Activated gamma-delta T cell treated with Interleukin-2 at 50 U/mL for 16 hours (primary cell): ENCODE measurements around the gene ATP13A3.

Source experiments
- DNase-seq: peaks from one replicate; pipeline ENCODE4 v3.0.0-alpha.2; 2020

Gene ATP13A3

DNA sequence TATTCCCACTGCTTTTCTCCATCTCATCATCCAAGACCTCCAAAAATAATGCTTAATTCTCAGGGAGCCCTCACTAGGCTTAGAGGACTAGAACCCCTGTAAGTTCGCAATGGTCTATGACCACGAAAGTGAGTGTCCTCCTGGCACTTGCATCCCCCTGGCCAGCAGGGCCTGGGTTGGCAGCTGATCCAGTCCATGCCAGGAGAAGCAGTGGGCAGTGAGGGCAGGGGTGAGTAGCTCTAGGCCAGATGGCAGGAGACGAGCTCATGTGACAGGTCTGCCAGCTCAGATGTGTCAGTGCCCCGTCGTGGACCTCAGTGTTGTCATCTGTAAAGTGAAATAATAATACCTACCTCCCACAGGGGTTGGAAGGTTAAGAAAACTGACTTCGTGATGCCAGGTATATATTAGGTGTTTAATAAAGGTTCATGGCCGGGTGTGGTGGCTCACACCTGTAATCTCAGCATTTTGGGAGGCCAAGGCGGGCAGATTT lies 98.8 kb downstream of the ATP13A3 start:
- DNase-seq: no peak

DNA sequence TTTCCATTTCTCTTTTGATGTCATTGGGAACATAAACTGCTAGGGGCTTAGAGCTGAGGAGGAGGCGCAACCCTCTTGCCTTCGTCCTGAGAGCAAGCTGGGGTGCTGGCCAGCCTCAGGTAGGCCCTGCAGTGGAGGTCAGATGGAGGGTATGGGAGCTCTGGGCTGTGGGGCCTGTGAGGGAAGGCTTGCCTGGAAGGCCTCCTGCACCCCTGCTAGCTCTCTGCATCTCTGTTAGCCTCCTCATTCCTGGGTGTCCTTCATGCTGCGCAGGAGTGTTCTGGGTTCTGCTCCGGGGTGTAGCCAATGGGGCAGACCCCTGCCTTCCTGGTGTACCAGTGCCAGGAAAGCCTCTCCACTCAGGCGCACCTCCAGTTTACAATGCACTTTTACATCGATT lies 99.5 kb downstream of the ATP13A3 start:
- DNase-seq: no peak

DNA sequence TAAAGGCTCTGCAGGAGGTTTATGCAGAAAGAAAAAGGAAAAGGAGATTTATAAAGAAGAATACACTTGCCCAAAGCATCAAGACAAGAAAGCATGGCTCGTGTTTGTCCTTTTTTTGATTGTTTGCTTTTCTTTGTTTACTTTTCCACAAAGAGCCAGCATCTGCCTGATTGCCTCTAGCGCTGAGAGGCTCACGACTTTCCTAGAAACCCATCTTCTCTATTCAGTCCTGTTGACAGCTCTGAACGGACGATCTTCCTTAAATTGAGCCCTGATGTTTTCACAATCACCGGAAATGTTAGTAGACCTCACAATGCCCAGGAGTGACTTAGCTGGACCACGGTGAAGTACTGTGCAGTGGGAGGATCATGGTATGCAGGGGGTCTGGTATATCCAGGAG lies 100.2 kb downstream of the ATP13A3 start:
- no peak for DNase-seq

DNA sequence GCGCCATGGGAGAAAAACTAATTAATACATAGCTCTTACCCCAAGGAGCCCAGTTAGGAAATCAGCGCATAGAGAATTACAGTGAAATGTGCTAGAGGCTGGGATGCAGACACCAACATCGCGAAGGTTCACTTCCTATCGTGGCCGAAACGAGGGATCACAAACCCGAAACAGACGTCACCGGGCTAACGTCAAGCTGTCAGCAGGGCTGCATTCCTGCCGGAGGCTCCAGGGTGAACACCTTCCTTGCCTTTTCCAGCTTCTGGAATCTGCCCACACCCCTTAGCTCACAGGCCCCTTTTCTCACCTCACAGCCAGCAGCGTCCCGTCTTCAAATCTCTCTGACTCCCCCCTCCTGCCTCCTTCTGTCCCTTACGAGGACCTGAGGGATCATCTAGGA lies 100.7 kb downstream of the ATP13A3 start:
- DNase-seq: no peak

DNA sequence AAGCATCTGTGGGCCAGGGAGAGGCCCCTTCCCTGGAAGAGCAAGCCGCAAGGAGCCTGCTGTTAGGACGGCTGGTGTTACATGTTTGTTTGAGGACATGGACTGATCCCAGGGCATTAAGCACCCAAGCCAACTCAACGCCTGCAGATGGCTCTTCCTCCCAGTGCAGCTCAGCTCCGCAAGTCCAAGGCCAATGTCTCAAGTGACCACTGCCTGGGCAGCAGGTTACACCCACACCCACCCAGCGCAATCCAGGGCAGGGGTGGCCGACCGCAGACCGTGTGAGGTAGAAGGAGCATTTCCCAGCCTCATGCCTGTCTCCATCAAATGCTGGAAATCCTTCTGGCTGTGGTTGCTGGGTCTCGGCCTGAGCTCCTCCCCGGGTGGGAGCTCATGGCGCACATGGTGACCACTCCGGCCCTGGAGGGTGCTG lies 102.2 kb downstream of the ATP13A3 start:
- no peak for DNase-seq

DNA sequence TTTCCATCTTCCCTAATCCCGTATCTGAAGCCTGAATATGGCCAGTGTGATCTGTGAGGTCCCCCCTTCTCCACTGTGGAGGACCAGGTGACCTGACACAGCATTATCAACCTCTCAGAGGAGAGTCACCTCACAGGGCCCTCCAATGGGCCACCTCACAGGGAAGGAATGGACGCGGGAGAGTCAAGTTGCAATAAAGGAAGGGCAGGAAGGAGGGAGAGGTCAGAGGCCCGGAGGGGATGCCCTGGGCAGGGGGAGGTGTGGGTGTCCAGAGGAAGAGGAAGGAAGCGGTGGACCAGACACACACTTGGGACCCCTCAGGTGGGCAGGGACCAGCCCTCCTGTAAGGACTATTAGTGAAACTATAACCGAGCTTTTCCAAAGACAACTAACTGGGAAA lies 102.6 kb downstream of the ATP13A3 start:
- no peak for DNase-seq

DNA sequence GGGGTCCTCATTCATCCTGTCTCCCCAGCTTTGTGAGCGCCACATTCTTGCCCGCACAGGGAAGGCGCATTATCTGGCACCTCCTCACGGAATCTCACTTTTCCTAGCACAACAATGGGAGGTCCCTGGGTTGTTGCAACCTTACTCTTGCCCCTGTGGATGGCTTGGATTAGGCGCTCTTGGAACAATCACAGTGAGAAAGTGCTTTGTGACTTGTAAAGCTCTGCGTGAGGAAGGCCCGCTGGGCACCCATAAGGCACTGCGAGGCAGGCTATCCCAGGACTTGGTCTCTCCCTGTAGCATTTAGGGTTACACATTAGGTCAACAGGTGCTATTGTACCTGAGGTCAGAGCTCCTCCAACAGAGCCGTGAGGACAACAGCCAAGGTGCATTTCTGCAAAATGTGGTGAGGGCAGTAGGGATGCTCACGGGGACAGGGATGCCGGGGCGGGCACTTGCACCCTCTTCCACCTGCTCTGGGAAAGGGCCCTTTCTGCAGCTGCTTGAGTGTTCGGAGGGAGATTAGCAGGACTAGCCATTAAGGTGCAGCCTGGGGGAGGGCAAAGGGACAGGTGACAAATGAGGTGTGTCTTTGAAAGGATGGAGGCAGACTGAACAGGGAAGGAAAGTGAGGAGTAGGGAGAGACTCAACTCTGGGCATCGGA lies 103.4 kb downstream of the ATP13A3 start:
- no peak for DNase-seq

DNA sequence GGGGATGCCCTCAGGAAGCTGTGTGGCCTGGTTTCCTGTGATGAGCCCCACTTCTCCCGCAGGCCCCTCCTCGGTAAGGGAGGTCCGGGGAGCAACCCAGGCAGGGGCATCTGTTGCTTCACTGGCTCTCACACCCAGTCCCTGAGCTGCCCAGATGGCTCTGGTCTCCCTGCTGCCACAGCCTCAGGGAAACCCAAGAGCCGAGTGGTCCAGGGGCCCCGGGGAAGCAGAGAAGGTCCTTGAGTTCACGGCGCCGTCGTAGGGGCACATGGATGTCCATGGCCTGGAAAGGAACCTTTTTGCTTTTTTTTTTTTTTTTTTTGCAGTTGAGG lies 103.9 kb downstream of the ATP13A3 start:
- no peak for DNase-seq

DNA sequence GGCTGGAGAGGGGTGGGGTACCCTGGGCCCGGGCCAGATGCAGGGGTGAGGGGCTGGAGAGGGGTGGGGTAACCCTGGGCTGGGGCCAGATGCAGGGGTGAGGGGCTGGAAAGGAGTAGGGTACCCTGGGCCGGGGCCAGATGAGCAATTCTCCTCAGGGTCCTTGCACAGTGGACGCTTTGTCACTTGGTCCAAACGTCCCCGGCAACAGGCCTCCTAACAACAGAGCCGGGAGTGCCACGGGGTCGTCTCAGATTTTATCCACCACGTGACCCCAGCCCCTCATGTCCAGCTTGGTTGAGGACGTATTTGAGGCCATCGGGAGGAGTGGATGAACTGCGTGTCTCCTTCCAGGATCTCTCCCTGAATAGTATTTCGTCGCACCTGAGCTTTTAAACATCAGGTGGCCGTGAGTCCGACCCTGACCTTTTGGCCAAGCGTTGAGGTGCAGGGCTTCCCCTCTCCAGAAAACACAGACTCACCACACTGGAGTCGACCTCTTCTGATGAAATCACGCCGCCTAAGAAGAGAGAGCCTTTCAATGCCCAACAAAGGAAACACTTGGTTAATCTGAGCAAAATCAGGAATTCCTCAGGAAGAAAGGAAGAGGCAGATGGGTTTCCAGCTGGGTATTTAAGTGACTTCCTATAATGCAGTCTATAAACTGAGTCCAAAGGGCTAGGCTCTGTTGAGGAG lies 104.5 kb downstream of the ATP13A3 start:
- no peak for DNase-seq

DNA sequence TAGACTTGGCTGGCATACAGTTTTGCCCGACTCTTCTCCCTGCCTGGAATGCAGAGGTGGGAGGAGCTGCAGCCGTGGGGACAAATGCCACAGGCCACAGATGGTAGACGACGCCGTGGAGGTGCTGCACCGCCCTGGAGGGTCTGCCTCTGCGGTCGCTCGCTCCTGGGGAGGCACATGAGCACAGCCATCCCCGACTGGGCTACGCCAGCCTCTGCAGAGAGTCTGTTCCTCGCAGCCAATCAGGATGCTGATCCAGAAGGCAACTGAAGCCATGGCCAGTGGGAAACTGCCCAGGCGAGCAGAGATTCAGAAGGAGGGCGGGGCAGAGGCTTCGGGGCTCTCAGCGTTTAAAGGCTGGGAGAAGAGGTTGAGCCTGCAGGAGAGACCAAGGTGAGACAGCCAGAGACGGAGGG lies 105.3 kb downstream of the ATP13A3 start:
- DNase-seq: no peak

DNA sequence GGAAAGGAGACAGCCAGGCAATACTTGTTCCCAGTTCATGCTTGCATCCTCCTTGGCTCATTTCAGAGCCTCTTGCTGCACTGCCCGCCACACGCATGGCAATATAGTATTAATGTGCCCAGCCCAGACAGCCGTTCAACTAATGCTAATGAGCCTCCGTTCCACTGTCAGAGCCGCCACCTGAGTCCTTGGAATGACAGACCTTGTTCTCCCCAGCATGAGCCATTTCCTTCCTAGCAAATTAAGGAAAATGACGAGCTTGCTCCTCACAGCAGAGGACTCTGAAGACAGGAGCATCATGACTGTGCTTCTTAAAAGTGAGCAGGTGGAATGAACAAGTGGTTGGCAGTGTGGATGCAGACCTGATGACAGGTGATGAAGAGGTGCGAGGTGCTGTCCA lies 106.5 kb downstream of the ATP13A3 start:
- DNase-seq: no peak

DNA sequence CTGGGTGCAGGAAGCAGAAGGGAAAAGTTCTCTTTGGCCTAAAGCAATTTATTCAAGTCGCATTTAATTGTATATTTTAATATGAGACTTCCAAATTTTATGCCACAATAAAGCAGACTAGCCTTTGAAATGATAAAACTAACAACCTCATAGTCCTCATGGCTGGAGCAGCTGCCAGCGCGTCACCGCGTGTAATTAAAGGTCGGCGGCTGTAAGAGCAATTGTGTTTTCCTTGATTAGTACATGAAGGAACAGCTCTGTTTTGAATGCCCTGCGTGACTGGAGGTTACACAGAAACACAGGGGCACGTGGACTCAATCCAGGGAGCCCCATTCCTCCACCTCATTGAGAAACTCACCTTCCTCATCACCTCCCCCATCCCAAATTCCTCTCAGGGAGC lies 107.2 kb downstream of the ATP13A3 start:
- no peak for DNase-seq

DNA sequence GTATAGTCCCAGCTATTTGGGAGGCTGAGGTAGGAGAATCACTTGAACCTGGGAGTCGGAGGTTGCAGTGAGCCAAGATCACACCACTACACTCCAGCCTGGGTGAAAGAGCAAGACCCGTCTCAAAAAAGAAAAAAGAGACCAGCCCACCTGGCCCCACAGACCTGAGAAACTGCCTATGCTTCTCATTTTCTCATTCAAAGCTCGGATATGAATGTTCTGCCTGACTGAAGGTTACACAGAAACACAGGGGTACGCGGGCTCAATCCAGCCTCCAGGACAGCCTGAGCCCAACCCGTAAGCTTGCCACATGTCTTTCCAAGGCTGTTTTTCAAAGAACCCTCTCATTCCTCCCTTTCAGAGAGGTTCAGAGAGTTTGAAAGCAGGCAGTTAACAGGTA lies 107.6 kb downstream of the ATP13A3 start:
- no peak for DNase-seq

DNA sequence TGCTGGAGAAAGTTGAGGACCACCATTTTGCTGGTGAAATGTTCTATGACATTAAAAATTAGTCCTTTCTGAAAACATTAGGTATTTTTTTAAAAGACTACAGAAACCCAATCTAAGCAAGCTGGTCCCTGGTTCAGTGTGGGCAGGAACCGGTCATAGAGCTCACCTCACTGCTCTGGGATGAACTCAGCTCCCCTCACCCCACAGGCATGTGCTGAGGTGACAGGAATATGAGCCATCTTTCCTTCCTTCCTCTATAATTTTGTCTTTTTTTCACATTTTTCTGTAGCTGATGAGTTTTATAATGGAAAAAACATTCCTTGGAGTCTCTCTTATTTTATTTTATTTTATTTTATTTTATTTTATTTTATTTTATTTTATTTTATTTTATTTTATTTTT lies 109.1 kb downstream of the ATP13A3 start:
- no peak for DNase-seq

DNA sequence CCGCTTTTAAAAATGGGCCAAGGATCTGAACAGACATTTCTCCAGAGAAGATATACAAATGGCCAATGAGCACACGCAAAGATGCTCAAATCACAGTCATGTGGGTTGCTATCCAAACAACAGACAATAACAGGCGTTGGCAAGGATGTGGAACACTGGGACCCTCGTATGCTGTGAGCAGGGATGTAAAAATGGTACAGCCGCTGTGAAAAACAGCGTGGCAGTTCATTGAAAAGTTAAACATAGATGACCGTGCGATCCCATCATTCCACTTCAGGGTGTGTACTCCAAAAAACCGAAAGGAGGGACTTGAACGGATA lies 110.6 kb downstream of the ATP13A3 start:
- DNase-seq: no peak

DNA sequence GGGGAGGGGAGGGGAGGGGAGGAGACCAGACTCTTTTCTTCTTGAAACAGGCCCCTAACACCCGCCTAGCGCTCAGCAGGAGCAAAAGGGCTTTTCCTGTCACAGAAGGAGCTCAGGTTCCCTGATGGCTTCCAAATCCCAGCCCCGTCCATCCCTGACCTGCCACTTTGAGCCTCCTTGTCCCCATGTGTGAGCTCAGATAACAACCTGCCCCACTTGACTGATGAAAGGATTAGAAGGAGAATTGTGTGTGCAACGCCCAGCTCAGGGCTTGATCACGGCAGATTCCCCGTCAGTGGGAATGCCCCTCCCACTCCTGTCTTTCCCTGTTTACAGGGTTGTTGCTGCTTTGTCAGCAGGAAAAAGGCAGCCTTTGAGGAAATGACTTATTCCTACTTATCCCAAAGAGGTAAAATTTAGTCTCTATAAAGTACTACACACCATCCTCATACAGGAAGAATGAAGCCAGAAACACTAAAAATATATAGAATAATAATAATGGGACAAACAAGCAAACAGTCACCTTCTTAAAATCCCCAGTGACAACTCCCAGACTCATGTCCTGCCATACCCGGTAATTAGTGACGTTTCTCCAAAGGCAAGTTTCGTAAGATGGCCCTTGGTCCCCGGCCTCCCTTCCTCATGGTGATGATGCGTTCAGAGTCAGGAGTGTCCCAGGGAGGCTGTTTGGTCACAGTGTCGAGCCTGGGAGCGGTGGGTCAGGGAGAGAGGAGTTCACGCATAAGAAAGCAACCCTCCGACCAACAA lies 111.1 kb downstream of the ATP13A3 start:
- DNase-seq: no peak

DNA sequence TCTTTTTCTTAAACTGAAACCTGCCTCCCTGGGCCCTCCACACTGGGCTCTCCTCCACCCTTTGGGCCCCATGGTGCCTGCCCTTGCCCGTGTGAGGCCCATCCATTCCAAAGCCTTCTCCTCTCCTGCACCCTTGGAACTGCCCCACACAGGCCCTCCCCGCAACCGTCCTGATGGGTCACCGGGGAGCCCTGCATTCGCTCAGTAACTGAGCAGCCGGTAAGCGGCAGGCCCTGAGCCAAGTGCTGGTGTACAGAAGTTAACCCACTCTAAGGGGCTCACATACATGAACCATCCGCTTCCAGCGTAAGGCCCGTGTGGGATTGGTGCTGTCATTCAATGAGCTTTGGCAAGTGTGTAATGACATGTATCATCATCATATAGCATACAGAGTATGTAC lies 111.9 kb downstream of the ATP13A3 start:
- DNase-seq: no peak

DNA sequence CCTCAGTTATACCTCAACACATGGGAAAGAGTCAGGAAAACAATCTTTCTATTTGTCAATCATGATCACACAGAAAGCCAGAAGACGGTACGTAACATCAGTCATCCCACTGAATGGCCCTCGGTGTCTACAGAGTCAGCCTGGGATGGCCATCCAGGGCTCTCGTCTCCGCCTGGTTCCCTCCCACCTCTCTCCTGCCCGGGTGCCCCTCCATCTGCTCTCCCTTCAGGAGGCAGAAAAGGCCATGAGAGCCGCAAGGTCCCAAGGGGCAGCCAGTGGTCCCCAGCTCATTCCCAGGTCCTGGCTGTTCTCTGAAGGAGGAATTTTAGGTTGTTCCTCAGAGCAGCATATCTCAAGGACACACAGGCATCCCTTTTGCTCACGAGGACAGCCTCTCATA lies 112.9 kb downstream of the ATP13A3 start:
- DNase-seq: no peak

DNA sequence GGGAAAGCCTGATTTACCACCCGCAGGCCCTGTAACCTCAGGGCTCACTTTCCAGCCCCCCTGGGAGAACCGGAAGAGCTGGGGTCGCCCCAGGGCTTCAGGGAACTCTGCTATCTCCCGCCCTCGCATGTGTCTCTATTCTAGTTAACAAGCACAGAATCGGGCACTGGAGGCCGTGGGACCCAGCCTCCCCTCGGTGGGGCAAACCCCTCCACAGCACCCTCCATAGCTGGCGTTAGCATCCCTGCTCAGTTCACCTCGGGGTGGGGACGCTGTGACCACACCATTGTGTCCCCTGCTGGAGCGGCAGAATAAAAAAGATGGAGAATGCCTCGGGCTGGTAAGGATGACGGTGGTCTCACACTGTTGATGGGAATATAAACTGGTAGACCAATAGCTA lies 113.8 kb downstream of the ATP13A3 start:
- DNase-seq: no peak

DNA sequence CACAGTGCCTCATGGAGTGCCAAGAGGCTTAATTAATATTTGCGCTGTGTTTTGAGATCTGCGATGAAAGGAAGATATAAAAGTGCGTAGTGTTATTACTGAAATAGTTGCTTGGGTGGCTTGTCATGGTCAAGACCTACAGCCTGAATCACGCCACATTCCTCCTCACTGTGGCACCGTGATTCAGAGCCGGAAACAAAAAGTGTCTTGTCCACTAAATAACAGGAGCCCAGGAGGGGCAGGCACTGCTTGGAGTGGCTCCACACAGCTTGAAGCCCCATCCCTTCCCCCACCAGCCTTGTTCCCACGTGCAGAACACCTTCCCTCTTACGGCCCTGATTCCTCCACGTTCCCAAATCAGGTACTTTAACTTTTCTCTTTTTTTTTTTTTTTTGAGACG lies 116.0 kb downstream of the ATP13A3 start:
- DNase-seq: no peak

DNA sequence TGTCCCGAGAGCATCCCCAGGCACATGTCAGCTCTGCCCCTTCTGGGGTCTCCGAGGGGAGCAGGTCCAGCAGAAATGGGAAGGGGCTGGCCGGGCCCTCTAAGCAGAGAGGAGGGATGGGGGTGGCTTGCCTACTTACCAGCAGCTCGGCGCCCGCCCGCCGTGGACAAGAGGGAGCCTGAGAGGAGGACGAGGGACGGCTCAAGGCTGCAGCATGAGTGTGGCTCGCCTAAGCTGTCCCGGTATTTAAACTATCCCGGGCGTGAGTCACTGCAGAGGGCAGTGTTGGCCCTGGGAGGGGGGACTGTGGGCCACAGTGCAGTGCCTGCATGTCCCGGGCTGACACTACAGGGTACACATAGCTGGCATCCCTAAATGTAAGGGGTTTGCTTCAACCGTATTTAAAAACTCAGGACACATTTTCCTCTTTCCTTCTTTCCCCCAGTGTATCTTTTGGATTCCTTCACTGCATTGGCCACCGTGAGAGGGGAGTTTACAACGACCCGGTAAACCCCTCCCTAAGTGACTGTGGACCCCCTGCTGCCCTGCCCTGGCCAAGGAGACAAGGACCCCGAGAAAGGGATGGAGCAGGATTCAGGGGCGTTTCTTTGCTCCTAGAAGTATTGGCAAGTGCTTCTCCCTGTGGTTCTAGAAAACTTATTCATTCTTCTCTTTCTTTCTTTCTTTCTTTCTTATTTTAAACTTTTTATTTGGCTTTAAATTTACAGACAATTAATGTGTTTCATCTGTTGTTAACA lies 117.1 kb downstream of the ATP13A3 start, which contains the start of gene LRRC15:
LRRC15 (minus strand) TSS at position 222 of the 758 bp plus-strand sequence. CDS start 8,700 bp downstream, outside the sequence.
- no peak for DNase-seq

DNA sequence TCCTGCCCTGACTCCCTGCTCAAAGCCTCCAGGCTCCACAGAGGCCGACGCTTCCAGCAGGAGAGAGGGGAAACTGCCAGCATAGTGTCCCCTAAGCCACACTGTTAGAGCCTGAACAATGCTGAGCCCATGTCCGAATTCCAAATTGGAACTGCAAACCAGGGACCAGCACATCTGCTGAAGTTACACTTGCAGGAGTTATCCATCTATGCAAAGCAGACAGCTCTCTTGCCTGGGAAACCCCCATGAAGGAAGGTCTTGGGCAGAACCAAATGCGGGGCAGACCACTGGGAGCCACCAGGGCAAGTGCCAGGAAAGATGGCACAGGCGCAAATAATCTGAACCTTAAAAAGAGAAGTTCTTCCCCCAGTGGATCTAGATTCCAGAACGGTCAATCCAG lies 117.9 kb downstream of the ATP13A3 start:
- no peak for DNase-seq
